ENCODE results near the gene GLIPR1L2. TPM values are rescaled to one million over a fixed set of nuclear protein-coding genes. Genes with fewer than 3 reads are reported as not detected.

The GLIPR1L2 gene
- total and polyA plus RNA-seq, 10 of the 15 experiments (the other 5 are each of a cell fraction or from before 2014, with no cell fraction given): 0.04 to 0.39 (median 0.09) TPM; not detected in 3

- TF ChIP-seq MLLT1 (IDR thresholded peaks at IDR 0.05): no peak
- TF ChIP-seq ATF2 (IDR thresholded peaks at IDR 0.05; ENCODE audit: low read length): no peak
- no peak for TF ChIP-seq BCL3 (IDR thresholded peaks at IDR 0.05; ENCODE audit: borderline replicate concordance, insufficient read depth, low read depth, low read length, poor library complexity, severe bottlenecking)
- TF ChIP-seq ATF3 (IDR thresholded peaks at IDR 0.05; ENCODE audit: borderline replicate concordance, extremely low read depth, low read depth, low read length): no peak
These were observed 13.3 kb downstream of the GLIPR1L2 start (continued) for GRCh38 chr12:75404231-75404630.

- no peak overlapping the region for H3K4me2 ChIP-seq (ENCODE audit: control insufficient read depth, insufficient read depth)
- H3K79me2 ChIP-seq (ENCODE audit: control insufficient read depth, insufficient read depth, low read length): no peaks in the 10 kb centered on the region
- ChIA-PET POLR2A (no interaction called here), CTCF (interaction anchor here (1.4 to 1.7 kb wide), 2 partner anchors 17 to 78 kb away, joined by 4 to 5 read pairs; partner anchors contain the start of gene GLIPR1L2), RAD21 (ENCODE audit: unreplicated experiment) (no interaction called here), SMC1A (ENCODE audit: uncharacterized antibody, unreplicated experiment) (interaction anchor here (0.6 to 1.3 kb wide), 3 partner anchors 8 to 628 kb away, joined by 3 to 6 read pairs (median 3); no protein-coding TSS in a partner anchor)
- no peaks in the 10 kb centered on the region for H3K9me3 ChIP-seq (replicated peaks; ENCODE audit: control insufficient read depth, insufficient read depth, low read length)
- no peak for DNase-seq (ENCODE audit: low read depth, low spot score)
- no peak overlapping the region for H3K4me3 ChIP-seq
- intact Hi-C loops (cut with micrococcal nuclease; ENCODE audit: unreplicated experiment) (no loop called here), in situ Hi-C loops (cut with MboI) (no loop called here)
- H3K36me3 ChIP-seq (ENCODE audit: control insufficient read depth in 2 of 2, insufficient read depth in 2 of 2, low read length in 1 of 2): no peaks in the 10 kb centered on the region
- no peak overlapping the region for H2AFZ ChIP-seq (ENCODE audit: control insufficient read depth, low read depth, low read length)
- H3K27ac ChIP-seq (ENCODE audit: control insufficient read depth, insufficient read depth): no peak overlapping the region
- no peaks in the 10 kb centered on the region for H4K20me1 ChIP-seq (ENCODE audit: control insufficient read depth, insufficient read depth)
- no peaks in the 10 kb centered on the region for H3K27me3 ChIP-seq (replicated peaks in 1 of 2; ENCODE audit: control insufficient read depth in 2 of 2, insufficient read depth in 2 of 2, low read length in 1 of 2)
- H3K4me1 ChIP-seq (ENCODE audit: control insufficient read depth, insufficient read depth, low read length): no peaks in the 10 kb centered on the region
- FAIRE-seq: no peak
- ATAC-seq: no peak
- BruUV-seq (replicated peaks): no TSS peak
- H3K9ac ChIP-seq (ENCODE audit: control insufficient read depth, insufficient read depth, low read length): no peak overlapping the region
- no peak for TF ChIP-seq IRF5 (IDR thresholded peaks at IDR 0.05; ENCODE audit: borderline replicate concordance)
- TF ChIP-seq SREBF2 (IDR thresholded peaks at IDR 0.05; ENCODE audit: low read length): no peak
- TF ChIP-seq SMARCA5 (IDR thresholded peaks at IDR 0.05): no peak
- TF ChIP-seq SRF (IDR thresholded peaks at IDR 0.05; ENCODE audit: low read depth in 2 of 2, low read length in 2 of 2): no peak
- no peak for TF ChIP-seq BCL11A (IDR thresholded peaks at IDR 0.05; ENCODE audit: low read depth, low read length)
- no peak for TF ChIP-seq MXI1 (IDR thresholded peaks at IDR 0.05; ENCODE audit: low read depth, low read length)
- no peak for TF ChIP-seq ZBTB4 (CRISPR knock-in tag; IDR thresholded peaks at IDR 0.05)
- no peak for TF ChIP-seq CHD1 (IDR thresholded peaks at IDR 0.05; ENCODE audit: low read depth, low read length)
- TF ChIP-seq NR2F1 (conservative IDR thresholded peaks at IDR 0.05): no peak
- no peak for TF ChIP-seq GATAD2B (conservative IDR thresholded peaks at IDR 0.05; ENCODE audit: low read depth)
These were observed 16.8 kb downstream of the GLIPR1L2 start for GRCh38 chr12:75407683-75408082.

Measured in GM12878 (cell line).